SK-N-SH (cell line): ENCODE measurements around the gene MUC5AC.

Experiments
- CTCF ChIP-seq: fragments of 200-600 bp; sonication (generic); IDR thresholded peaks from 2 replicates; pipeline ENCODE4 v1.6.1; 2017; ENCODE audit warnings: antibody characterized with exemption, mild to moderate bottlenecking, moderate library complexity
- JUND ChIP-seq: IDR thresholded peaks from 2 replicates; pipeline ENCODE4 v1.4.0; 2012
- MXI1 ChIP-seq: IDR thresholded peaks from 2 replicates; pipeline ENCODE4 v1.6.1; 2012; ENCODE audit warnings: mild to moderate bottlenecking, low read depth, low read length, improper control_type of control experiment
- POLR2AphosphoS5 ChIP-seq: IDR thresholded peaks from 2 replicates; pipeline ENCODE4 v1.6.1; 2012; ENCODE audit warnings: low read depth, low read length
- RCOR1 ChIP-seq: fragments of 150-350 bp; IDR thresholded peaks from 2 replicates; pipeline ENCODE4 v1.6.1; 2017; ENCODE audit warnings: antibody characterized with exemption, low read length
- REST ChIP-seq: IDR thresholded peaks from 2 replicates; pipeline ENCODE4 v1.6.1; 2012; ENCODE audit warnings: mild to moderate bottlenecking, low read depth, low read length, moderate library complexity
- TCF12 ChIP-seq: IDR thresholded peaks from 2 replicates; pipeline ENCODE4 v1.4.0; 2012

GRCh38 chr11:1199751-1200610 lies 42.2 kb downstream of the MUC5AC start:
- TF ChIP-seq CTCF (no peak), TCF12 (no peak), MXI1 (no peak), RCOR1 (no peak), JUND (no peak), POLR2AphosphoS5 (no peak), REST (no peak)
